HG02970 (cell line): Measurements from ENCODE around the gene C17orf114.

Experiments
- ATAC-seq: cut with Tn5 transposase; IDR thresholded peaks from one replicate; pipeline ENCODE4 v1.9.1; 2021; ENCODE audit warnings: mild to moderate bottlenecking, moderate library complexity, moderate number of reproducible peaks; ENCODE audit not compliant: unreplicated experiment, low FRiP score

C17orf114 gene

DNA sequence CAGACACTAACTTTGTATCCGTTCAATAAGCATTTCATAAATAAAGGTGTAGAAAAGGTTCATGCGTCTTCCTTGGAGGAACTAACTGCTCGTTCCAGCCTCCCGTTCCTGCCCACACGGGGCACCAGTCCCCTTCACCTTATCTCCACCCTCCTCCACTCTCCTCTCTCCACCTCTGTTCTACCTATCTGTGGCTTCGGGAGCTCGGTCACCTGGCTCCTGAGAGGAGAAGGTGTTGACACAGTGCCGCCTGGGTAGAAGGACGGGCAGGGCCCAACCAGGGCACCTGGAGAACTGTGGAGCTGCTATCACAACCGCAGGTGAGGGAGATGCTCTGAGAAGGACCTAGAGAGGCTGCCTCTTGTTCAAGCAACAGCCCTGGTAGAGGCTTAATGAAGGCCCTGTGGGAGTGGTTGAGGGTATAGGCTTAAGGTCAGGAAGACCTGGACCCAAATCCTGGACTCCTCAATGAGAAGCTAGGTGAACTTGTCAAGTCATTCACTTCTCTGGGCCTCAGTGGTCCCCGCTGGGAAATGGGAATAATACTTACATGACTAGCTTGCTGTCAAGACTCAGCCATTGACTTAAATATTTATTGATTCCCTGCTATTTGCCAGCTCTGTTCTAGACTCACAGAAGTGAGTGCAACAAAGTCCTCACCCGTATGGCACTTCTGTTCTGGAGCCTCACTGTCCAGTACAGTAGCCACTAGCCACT, 21.4 kb upstream of the C17orf114 start:
- no peak for ATAC-seq

DNA sequence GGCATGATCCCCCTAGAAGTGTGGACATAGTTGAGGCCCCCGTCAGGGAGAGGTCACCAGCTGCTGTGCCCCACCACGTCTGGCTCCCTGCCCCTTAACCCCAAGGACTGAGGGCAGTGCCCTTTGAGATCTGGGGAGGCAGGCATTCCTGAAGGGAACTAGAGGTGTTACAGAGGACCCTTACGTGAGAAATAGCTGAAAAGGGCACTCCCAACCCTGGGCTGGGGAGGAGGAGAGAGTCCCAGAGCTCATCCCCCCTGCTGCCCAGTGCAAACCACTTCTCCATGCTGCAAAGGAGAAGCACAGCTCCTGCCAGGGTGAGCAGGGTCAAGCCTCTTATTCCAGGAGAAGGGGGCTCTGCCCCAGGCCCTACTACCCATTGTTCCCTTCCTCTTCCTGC, 20.7 kb upstream of the C17orf114 start:
- no peak for ATAC-seq

DNA sequence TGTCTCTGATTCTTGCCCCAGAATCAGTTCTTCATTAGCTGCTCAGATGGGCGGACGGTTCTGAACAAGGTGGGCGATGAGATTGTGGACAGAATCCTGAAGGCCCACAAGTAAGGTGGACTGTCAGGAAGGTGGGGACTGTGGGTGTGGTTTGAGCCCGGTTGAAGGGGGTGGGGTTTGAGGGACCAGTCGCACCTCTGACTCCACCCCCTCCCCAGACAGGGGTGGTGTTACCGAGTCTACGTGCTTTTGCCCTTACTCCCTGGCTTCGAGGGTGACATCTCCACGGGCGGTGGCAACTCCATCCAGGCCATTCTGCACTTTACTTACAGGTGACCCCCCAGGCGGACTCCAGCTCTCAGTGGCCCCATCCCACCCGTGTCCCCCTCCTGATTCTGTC, 16.1 kb upstream of the C17orf114 start:
- ATAC-seq = no peak

DNA sequence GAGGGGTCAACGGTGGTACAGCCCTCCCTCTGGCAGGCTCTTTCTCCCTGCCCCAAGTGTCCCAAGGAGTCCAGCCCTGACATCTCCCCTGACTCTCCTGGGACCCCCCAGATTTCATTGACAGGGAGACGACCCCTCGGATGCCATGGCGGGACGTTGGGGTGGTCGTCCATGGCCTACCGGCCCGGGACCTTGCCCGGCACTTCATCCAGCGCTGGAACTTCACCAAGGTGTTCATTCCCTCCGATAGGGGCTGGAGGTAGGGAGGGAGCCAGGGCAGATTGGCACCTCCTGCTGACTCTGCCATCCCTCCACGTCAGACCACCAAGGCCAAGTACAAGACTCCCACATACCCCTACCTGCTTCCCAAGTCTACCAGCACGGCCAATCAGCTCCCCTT, 14.7 kb upstream of the C17orf114 start:
- ATAC-seq = no peak

DNA sequence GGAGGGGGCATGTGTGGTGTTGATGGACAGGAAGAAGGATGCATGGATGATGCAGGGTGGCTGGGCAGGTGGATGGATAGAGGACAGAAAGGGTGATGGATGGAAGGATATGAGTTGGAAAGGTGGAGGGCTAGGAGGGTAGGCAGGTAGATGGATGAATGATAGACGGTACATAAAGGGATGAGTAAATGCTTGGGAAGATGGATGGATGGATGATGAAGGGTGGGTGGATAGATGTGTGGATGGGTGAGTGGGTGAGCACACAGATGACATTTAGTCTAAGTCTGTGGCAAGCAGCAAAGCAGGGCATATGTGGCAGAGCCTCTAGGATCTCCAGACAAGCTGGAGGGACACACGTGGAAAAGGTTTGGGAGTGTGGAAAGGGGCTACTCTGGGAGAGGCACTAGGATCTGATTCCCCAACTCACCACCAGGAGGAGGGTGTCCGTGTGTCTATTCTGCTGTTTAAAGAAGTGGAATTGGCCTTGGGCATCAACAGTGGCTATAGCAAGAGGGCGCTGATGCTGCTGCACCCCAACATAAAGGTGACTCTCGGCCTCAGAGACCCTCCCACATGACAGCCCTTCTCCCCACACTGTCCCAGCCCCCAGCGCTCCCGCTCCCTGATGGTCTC, 13.0 kb upstream of the C17orf114 start:
- no peak for ATAC-seq

DNA sequence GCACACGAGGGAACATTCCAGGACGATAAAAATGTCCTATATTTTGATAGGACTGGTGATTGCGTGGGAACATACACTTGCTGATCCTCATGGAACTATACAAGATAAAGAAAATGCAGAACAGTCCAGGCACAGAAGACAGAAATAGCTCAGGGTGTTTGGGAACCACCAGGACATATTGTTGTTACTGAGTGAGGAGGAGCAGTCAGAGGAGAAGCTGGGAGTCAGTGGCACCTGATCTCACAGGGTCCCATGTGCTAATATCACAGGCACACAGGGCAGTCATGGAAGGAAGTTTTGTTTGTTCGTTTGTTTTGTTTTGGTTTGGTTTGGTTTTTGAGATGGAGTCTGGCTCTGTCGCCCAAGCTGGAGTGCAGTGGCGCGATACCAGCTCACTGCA, 10.6 kb upstream of the C17orf114 start:
- ATAC-seq = no peak

DNA sequence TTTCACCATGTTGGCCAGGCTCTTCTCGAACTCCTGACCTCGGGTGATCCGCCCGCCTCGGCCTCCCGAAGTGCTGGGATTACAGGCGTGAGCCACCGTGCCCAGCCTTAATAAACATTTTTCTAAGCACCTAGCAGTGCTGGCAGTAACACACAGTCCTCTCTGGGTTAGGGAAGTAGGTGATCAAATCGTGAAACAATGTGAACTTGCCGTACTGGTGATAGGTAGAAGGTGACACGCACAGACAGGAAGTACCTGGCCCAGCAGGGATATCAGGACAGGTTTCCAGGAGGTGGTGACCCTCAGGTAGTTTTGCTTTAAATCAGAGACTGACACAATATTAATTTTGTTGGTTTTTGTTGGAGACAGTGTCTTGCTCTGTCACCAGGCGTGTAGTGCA, 9.3 kb upstream of the C17orf114 start:
- ATAC-seq = no peak

DNA sequence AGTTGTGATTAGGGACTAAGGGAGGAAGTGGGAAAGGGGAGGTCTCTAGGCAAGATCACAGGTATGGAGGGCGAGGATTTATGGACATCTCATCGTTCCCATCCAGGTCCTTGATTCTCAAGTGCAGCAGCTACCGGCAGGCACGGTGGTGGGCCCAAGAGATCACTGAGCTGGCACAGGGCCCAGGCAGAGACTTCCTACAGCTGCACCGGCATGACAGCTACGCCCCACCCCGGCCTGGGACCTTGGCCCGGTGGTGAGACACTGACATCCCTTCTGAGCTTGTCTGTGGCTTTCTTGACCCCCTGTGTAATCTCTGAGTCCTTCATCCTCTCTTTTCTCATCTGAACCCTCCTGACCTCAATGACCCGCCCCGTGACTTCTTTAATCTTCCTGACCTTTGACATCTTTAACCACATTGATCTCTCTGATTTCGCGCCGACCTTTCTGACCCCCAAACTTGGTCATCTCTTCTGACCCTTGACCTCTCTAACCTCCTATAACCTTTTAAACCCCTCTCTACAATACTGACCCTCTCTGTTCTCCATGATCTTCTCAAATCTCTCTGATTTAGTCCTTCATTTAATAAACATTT, 8.7 kb upstream of the C17orf114 start:
- ATAC-seq = no peak

DNA sequence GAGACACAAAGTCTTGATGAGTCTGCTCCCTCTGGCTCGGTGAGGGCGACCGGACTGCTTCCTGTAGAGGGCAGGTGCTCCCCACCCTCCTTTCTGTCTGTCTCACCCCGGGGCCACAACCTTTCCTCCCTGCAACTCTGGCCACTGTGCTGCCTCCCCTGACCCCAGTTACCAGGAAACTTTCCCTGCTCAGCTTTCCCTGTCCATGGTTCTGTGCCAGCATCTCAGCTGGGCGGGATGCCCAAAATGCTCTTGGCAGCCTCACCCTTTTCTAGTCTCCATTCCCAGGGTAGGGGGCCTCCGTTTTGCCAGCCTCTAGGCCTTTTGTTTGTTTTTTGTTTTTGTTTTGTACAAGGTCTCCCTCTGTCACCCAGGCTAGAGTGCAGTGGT, 6.2 kb upstream of the C17orf114 start:
- no peak for ATAC-seq

DNA sequence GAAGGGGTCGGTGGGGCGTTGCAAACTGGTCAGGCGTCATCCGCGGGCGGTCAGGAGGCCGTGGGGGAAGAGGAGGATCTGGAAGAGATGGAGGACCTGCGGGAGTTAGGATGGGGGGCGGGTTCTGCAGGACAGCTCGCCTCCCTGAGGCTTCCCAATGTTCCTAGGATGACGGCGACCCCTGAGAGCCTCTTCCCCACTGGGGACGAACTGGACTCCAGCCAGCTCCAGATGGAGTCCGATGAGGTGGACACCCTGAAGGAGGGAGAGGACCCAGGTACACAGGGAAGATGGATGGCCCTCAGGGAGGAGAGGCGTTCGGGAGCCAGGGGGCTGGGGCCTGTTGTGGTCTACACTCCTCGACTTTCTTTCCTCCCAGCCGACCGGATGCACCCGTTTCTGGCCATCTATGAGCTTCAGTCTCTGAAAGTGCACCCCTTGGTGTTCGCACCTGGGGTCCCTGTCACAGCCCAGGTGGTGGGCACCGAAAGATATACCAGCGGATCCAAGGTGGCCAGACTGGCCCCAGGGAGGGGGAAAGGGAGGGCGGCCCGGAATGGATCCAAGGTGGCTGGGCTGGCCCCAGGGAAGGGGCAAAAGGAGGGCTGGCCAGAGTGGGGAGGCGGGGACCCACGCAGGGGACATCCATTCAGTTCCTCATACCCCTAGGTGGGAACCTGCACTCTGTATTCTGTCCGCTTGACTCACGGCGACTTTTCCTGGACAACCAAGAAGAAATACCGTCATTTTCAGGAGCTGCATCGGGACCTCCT, 5.7 kb upstream of the C17orf114 start:
- no peak for ATAC-seq

DNA sequence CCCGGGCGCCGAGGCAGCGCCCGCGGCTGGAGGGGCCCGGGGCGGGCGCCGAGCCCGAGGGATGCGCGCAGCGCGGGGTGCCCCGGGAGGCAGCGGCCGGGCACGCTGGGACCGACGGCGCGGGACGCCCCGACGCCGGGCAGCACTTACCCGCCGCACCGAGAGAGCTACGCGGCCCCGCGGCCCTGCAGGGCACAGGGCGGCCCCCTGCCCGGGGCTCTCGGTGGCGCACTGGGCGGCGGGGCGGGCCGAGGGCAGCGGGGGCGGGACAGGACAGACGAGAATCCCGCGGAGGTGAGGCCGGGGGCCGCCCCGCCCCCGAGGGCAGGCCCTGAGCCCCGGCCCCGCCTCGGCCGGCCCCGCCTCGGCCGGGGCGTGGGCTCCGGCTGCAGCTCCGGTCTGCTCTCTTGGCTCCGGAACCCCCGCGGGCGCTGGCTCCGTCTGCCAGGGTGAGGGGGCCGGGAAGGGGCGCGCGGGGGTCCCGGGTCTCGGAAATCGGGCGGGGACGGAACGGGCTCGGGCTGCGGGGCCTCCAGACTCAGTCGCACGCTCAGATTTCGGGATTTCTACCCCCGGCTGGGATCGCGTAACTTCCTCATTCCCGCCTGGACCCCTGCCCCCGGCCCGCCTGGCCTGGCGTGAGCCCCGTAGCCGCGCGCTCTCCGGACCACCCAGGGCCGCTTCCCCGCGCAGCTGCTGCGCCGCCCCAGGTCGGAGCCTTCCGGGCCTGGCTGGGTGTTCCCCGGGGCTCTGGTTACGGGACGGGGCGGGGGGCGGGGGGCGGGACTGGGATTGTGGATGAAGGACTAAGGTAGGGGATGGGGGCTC, 4.9 kb upstream of the C17orf114 start, which contains the start of gene PLD2:
Gene PLD2 (plus strand): TSS at position 376 of the 828 bp plus-strand sequence. CDS start 621 bp downstream, outside the sequence.
- ATAC-seq = peak; percentile 92

DNA sequence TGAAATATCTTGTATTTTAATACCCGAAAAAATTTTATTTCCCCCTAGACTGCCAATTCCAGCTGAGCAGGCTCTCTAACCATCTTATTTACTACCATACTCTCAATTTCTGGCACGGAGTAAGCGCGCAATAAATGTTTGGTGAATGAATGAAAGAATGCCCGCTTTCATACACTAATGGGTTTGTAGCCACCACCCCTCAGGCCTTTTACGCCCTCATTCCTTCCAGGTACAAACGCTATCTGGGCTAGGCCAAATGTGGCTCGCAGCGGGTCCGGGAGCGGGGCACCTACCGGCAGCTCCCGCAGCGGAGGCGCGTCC, 4.3 kb upstream of the C17orf114 start:
- no peak for ATAC-seq

DNA sequence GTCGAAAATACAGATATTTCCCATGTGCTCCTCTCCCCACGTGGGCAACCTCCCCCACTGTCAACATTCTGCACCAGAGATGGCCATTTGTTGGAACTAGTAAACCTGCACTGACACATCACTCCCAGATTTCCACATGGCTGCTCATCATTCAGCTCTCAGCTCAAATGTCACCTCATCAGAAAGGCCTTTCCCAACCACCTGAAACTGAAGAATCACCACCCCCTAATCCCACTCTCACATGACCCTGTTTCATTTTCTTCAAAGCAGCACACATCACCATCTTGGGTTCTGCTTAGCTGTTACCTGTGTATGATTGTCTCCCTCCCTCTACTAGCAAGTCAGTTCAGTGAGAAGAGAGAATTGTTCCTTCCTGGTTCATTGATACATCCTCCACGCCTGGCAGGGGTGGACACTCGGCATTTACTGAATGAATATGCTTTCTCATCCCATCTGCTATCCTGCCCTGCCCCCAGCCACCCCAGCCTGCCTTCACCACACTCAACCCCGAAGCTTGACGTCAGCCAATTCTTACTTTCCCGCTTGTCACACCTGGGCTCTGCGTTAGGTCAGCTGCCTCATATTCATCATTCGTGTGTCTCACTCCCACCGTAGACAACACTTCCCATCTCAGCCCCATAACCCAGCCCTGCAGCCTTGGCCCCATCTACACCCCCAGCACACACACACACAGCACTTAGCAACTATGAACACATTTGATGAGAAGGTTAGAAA, 1.5 kb downstream of the C17orf114 start:
- no peak for ATAC-seq

DNA sequence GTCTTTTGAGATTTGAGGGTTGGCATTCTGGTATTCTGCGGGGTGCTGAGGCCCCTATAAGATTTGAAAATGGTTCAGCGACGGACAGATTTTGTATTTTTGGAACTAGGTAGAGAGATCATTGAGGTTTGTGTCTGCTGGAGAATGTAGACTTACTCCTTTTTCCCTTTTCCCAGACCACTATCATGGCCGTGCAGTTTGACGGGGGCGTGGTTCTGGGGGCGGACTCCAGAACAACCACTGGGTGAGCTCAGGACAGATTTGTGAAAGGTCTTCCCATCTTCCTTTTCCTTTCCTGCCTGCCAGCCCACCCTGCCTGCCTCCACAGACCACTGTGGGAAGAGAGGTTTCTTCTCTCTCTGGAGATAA, 5.6 kb downstream of the C17orf114 start:
- ATAC-seq = no peak

DNA sequence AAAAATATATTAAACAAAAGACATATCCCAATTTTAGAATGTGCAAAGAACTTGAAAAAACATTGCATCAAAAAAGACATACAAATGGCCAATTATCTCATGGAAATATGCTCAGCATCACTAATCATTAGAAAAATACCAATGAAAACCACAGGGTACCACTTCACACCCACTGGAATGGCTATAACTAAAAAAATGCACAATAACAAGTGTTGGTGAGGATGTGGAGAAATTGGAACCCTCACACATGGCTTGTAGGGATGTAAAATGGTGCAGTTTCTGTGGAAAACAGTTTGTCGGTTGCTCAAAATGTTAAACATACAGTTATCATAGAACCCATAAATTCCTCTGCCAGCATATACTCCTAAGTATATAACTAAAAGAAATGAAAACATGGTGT, 7.0 kb downstream of the C17orf114 start:
- no peak for ATAC-seq

DNA sequence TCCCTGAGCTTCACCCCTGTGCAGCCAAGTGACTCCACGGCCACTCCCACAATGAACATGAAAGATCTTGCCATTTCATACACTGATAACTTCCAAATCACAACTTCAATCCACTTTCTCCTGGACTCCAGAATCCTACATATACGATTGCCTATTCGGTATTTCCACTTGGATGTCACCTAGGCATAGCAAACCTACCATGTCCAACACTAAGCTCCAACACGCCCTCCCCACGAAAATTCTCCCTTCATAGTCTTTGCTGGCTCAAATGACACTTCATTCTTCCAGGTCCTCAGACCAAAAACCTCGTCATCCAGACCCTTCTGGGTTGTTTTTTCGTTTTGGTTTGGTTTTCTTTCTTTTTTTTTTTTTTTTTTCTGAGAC, 11.4 kb downstream of the C17orf114 start:
- no peak for ATAC-seq

DNA sequence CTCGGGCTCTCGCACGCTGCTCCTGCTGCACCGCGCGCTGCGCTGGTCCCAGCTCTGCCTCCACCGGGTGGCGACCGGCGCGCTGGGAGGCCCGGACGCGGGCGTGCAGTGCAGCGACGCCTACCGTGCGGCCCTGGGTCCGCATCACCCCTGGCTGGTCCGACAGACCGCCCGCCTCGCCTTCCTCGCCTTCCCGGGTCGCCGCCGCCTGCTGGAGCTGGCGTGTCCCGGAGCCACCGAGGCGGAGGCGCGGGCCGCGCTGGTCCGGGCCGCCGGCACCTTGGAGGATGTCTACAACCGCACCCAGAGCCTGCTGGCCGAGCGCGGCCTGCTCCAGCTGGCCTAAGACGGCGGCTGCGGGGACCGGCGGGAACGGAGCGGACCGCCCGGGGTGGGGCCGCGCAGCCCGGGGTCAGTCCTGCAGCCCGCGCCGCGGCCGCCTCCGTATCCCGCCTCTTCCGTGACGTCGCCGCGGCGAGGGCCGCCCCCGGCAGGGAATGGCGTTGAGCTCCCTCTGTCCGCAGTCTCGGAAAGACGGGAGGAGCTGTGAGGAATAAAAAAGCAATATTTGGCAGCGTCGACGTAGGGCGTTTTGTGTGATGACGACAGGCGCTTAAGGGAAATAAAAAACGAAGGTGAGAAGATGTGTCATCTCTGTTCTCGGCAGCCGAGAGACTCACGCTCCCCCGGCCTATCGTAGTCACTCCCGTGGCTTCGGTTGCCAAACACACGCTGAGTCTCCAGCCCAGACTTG, 12.0 kb downstream of the C17orf114 start:
- ATAC-seq = peak; percentile 92

DNA sequence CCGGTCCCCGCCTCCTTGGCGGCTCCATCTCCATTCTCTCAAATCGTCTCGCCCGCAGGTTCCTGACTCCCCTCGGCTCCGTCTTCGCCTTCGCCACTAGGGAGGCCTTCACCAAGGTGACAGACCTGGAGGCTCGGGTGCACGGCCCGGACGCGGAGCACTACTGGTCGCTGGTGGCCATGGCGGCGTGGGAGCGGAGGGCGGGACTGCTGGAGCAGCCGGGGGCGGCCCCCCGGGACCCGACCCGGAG, 12.5 kb downstream of the C17orf114 start:
- no peak for ATAC-seq
